Thyroid gland (tissue), 4 donors: ENCODE measurements around the gene SCP2.

Source experiments
- CTCF ChIP-seq, 6 experiments: fragments of 200-600 bp in 3 of 6; fragments of 450-650 bp in 3 of 6; sonication (generic) in 3 of 6; IDR thresholded peaks; one replicate each; pipeline ENCODE4 v1.5.1; 2016 to 2019; ENCODE audit warnings: antibody characterized with exemption in 6 of 6, mild to moderate bottlenecking in 2 of 6, inconsistent platforms in 1 of 6, moderate library complexity in 1 of 6
- POLR2A ChIP-seq, 2 donors: fragments of 450-650 bp; IDR thresholded peaks; one replicate each; pipeline ENCODE4 v1.6.1; 2017; ENCODE audit warnings: antibody characterized with exemption in 2 of 2, mild to moderate bottlenecking in 2 of 2, moderate library complexity in 1 of 2

- TF ChIP-seq POLR2A (IDR thresholded peaks at IDR 0.05) (no peak), CTCF (IDR thresholded peaks at IDR 0.05) (no peak)
Observed at GRCh38 chr1:52917581-52917980, 9.5 kb upstream of the SCP2 start.
